HepG2 (cell line): ENCODE measurements around the gene XRCC5. TPM values are rescaled to one million over a fixed set of nuclear protein-coding genes. Genes with fewer than 3 reads are reported as not detected.

Experiments
- ATF7 ChIP-seq, 2 experiments: fragments of 450-650 bp in 1 of 2; sonication (generic) in 1 of 2; formaldehyde crosslinking in 1 of 2; IDR thresholded peaks; 2 replicates each; pipeline versions ENCODE4 v1.4.0 to v1.6.1; 2016 to 2020; ENCODE audit warnings: antibody characterized with exemption in 1 of 2, mild to moderate bottlenecking in 1 of 2, missing genetic modification reagents in 1 of 2
- CBX1 ChIP-seq: IDR thresholded peaks from one replicate; pipeline ENCODE4 v1.6.1; 2016; ENCODE audit warnings: antibody characterized with exemption, low read depth
- CREB1 ChIP-seq, 2 experiments: fragments of 450-650 bp in 1 of 2; IDR thresholded peaks; 2 replicates each; pipeline ENCODE4 v1.6.1; 2016 to 2017; ENCODE audit warnings: control low read depth in 1 of 2, mild to moderate bottlenecking in 1 of 2, missing compliant biosample characterization in 1 of 2, missing genetic modification characterization in 1 of 2
- EP300 ChIP-seq, 3 experiments: sonication (generic) in 1 of 3; formaldehyde crosslinking in 1 of 3; IDR thresholded peaks; 2 replicates each; pipeline versions ENCODE4 v1.5.1 to v1.6.1; 2011 to 2020; ENCODE audit warnings: low read depth in 2 of 3, low read length in 2 of 3, borderline replicate concordance in 1 of 3, improper control_type of control experiment in 1 of 3, mild to moderate bottlenecking in 1 of 3, missing genetic modification reagents in 1 of 3, moderate library complexity in 1 of 3
- MAFK ChIP-seq, 2 experiments: IDR thresholded peaks in 1 of 2; conservative IDR thresholded peaks in 1 of 2; 2 replicates each; pipeline ENCODE4 v1.6.1; 2011; ENCODE audit warnings: improper control_type of control experiment in 2 of 2, low read length in 2 of 2
- NFIC ChIP-seq: IDR thresholded peaks from 2 replicates; pipeline ENCODE4 v1.6.1; 2012; ENCODE audit warnings: mild to moderate bottlenecking, low read length, inconsistent platforms
- SOX13 ChIP-seq, 3 experiments: fragments of 450-650 bp in 1 of 3; sonication (generic) in 1 of 3; formaldehyde crosslinking in 1 of 3; IDR thresholded peaks in 2 of 3; conservative IDR thresholded peaks in 1 of 3; 2 replicates each; pipeline versions ENCODE4 v1.5.0 to v1.6.1; 2016 to 2020; ENCODE audit warnings: antibody characterized with exemption in 1 of 3, mild to moderate bottlenecking in 1 of 3, missing compliant biosample characterization in 1 of 3, missing genetic modification reagents in 1 of 3, moderate library complexity in 1 of 3
- ZBTB4 ChIP-seq: sonication (generic); formaldehyde crosslinking; IDR thresholded peaks from 2 replicates; pipeline ENCODE4 v1.4.0; 2020; ENCODE audit warnings: missing genetic modification reagents, mild to moderate bottlenecking, borderline replicate concordance
- ZNF10 ChIP-seq: sonication (generic); formaldehyde crosslinking; IDR thresholded peaks from 2 replicates; pipeline ENCODE4 v1.4.0; 2020; ENCODE audit warnings: mild to moderate bottlenecking, low read depth, missing genetic modification reagents, borderline replicate concordance
- ZNF607 ChIP-seq: sonication (generic); formaldehyde crosslinking; IDR thresholded peaks from 2 replicates; pipeline ENCODE4 v1.5.1; 2020; ENCODE audit warnings: missing genetic modification reagents, mild to moderate bottlenecking, borderline replicate concordance
- polyA plus RNA-seq, 8 experiments: library from polyadenylated mRNA; depleted of rRNA in 3 of 8; stranded (reverse) in 7 of 8; unstranded in 1 of 8; fragments of >200 nt; fragmentation: Illumina TruSeq in 4 of 8; extraction: Trizol in 4 of 8; gene quantifications; 2 replicates each; pipeline versions ENCODE4 v1.2.1 to v1.2.3, GENCODE V29; 2011 to 2016; ENCODE audit warnings: low read depth in 4 of 8, missing spikeins in 1 of 8, mixed read lengths in 1 of 8; ENCODE audit not compliant: insufficient read depth in 1 of 8
- total RNA-seq, 5 experiments: library from RNA; depleted of rRNA; stranded (reverse); fragments of >200 nt; fragmentation: Illumina TruSeq; extraction: Trizol; gene quantifications; 2 replicates each; pipeline ENCODE4 v1.2.3, GENCODE V29; 2016; ENCODE audit warnings: low read depth in 1 of 5
- TF ChIP-seq, protein P1 (sequence below), 2 experiments: sonication (generic) in 1 of 2; formaldehyde crosslinking in 1 of 2; IDR thresholded peaks; 2 replicates each; pipeline versions ENCODE4 v1.6.1 to v1.9.0; 2014 to 2022; ENCODE audit warnings: antibody characterized with exemption in 1 of 2, borderline replicate concordance in 1 of 2, inconsistent platforms in 1 of 2, low read depth in 1 of 2, missing genetic modification reagents in 1 of 2

Gene XRCC5
- total and polyA plus RNA-seq, 2 of the 13 experiments (the other 11 are each of a cell fraction or from before 2014, with no cell fraction given): 264 to 454 TPM

- TF ChIP-seq, protein P1, sequence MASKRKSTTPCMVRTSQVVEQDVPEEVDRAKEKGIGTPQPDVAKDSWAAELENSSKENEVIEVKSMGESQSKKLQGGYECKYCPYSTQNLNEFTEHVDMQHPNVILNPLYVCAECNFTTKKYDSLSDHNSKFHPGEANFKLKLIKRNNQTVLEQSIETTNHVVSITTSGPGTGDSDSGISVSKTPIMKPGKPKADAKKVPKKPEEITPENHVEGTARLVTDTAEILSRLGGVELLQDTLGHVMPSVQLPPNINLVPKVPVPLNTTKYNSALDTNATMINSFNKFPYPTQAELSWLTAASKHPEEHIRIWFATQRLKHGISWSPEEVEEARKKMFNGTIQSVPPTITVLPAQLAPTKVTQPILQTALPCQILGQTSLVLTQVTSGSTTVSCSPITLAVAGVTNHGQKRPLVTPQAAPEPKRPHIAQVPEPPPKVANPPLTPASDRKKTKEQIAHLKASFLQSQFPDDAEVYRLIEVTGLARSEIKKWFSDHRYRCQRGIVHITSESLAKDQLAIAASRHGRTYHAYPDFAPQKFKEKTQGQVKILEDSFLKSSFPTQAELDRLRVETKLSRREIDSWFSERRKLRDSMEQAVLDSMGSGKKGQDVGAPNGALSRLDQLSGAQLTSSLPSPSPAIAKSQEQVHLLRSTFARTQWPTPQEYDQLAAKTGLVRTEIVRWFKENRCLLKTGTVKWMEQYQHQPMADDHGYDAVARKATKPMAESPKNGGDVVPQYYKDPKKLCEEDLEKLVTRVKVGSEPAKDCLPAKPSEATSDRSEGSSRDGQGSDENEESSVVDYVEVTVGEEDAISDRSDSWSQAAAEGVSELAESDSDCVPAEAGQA (IDR thresholded peaks at IDR 0.05; ENCODE audit: low read depth): 0 out of 2 replicates have a peak, but pooled peaks have one; percentile 42
- TF ChIP-seq, protein P1 (CRISPR knock-in tag; IDR thresholded peaks at IDR 0.05; ENCODE audit: borderline replicate concordance): no peak
- TF ChIP-seq SOX13 (IDR thresholded peaks at IDR 0.05) (no peak), SOX13 (CRISPR knock-in tag; conservative IDR thresholded peaks at IDR 0.05 in 1 of 2, IDR thresholded peaks at IDR 0.05 in 1 of 2) (peak in 1 of 2 experiments; percentile 47; a peak in 2 of 4 replicates), ZNF607 (0 out of 2 replicates have a peak, but pooled peaks have one; percentile 44), NFIC (peak; percentile 36; the same call in 1 of the 2 replicates), CREB1 (IDR thresholded peaks at IDR 0.05) (no peak), CREB1 (CRISPR knock-in tag; IDR thresholded peaks at IDR 0.05) (peak; percentile 27; the same call in 1 of the 2 replicates), MAFK (conservative IDR thresholded peaks at IDR 0.05 in 1 of 2, IDR thresholded peaks at IDR 0.05 in 1 of 2; ENCODE audit: low read length in 2 of 2) (no peak), ATF7 (IDR thresholded peaks at IDR 0.05) (no peak), ATF7 (CRISPR knock-in tag; IDR thresholded peaks at IDR 0.05) (no peak), CBX1 (peak; percentile 15), EP300 (IDR thresholded peaks at IDR 0.05; ENCODE audit: low read depth in 2 of 2, low read length in 2 of 2) (peak in 1 of 2 experiments; percentile 43; a peak in 1 of 4 replicates), EP300 (CRISPR knock-in tag; IDR thresholded peaks at IDR 0.05; ENCODE audit: borderline replicate concordance) (no peak), ZNF10 (CRISPR knock-in tag) (no peak), ZBTB4 (CRISPR knock-in tag) (no peak)
Measured at GRCh38 chr2:216114714-216115531, 5.8 kb downstream of the XRCC5 start (continued).
